GM15510 (cell line): ENCODE measurements around the gene LIPM.

Experiments used
- POLR2A ChIP-seq: IDR thresholded peaks from 3 replicates; pipeline ENCODE4 v1.6.1; 2011; ENCODE audit warnings: borderline replicate concordance; ENCODE audit not compliant: insufficient read length; ENCODE audit errors: extremely low read depth

LIPM gene

GRCh38 chr10:88788924-88789323, 13.6 kb upstream of the LIPM start:
- TF ChIP-seq POLR2A = no peak

- TF ChIP-seq POLR2A = no peak
These were observed 10.6 kb upstream of the LIPM start for GRCh38 chr10:88791924-88792323.

- no peak for TF ChIP-seq POLR2A
These were observed 9.9 kb upstream of the LIPM start for GRCh38 chr10:88792661-88793060.

GRCh38 chr10:88793712-88794299, 8.7 kb upstream of the LIPM start:
- no peak for TF ChIP-seq POLR2A

- TF ChIP-seq POLR2A = no peak
These were observed 7.8 kb upstream of the LIPM start for GRCh38 chr10:88794731-88795130.

GRCh38 chr10:88800152-88801125, 2.1 kb upstream of the LIPM start:
- no peak for TF ChIP-seq POLR2A

GRCh38 chr10:88803641-88804040, 1.1 kb downstream of the LIPM start:
- no peak for TF ChIP-seq POLR2A

- no peak for TF ChIP-seq POLR2A
These were observed 1.7 kb downstream of the LIPM start for GRCh38 chr10:88804083-88804812.

GRCh38 chr10:88805361-88805760, 2.8 kb downstream of the LIPM start:
- no peak for TF ChIP-seq POLR2A

- no peak for TF ChIP-seq POLR2A
These were observed 3.4 kb downstream of the LIPM start for GRCh38 chr10:88805924-88806323.

- no peak for TF ChIP-seq POLR2A
These were observed 7.1 kb downstream of the LIPM start for GRCh38 chr10:88809621-88810020.

GRCh38 chr10:88810196-88810961, 7.8 kb downstream of the LIPM start:
- TF ChIP-seq POLR2A = no peak

GRCh38 chr10:88813200-88813599, 10.7 kb downstream of the LIPM start:
- TF ChIP-seq POLR2A = no peak

- no peak for TF ChIP-seq POLR2A
These were observed 16.8 kb downstream of the LIPM start for GRCh38 chr10:88819290-88819689.
